ENCODE measurements around the gene WDR75.

Gene WDR75

GRCh38 chr2:189501487-189501886 is 60.2 kb downstream of the WDR75 start:
- TF ChIP-seq GATA3 (IDR thresholded peaks at IDR 0.05; ENCODE audit: low read depth, low read length) (no peak), GATA2 (IDR thresholded peaks at IDR 0.05; ENCODE audit: low read depth, low read length) (no peak)

GRCh38 chr2:189502714-189503113 is 61.4 kb downstream of the WDR75 start:
- TF ChIP-seq GATA2 (IDR thresholded peaks at IDR 0.05; ENCODE audit: low read depth, low read length) (no peak), GATA3 (IDR thresholded peaks at IDR 0.05; ENCODE audit: low read depth, low read length) (no peak)

- TF ChIP-seq GATA2 (IDR thresholded peaks at IDR 0.05; ENCODE audit: low read depth, low read length) (no peak), GATA3 (IDR thresholded peaks at IDR 0.05; ENCODE audit: low read depth, low read length) (no peak)
Measured at GRCh38 chr2:189504238-189504637, 63.0 kb downstream of the WDR75 start.

GRCh38 chr2:189505492-189505891 is 64.2 kb downstream of the WDR75 start:
- no peak for TF ChIP-seq GATA2 (IDR thresholded peaks at IDR 0.05; ENCODE audit: low read depth, low read length)

GRCh38 chr2:189506514-189506976 is 65.3 kb downstream of the WDR75 start:
- no peak for TF ChIP-seq GATA3 (IDR thresholded peaks at IDR 0.05; ENCODE audit: low read depth, low read length)
- TF ChIP-seq GATA2 (IDR thresholded peaks at IDR 0.05; ENCODE audit: low read depth, low read length), result no peak

GRCh38 chr2:189511210-189511959 is 70.1 kb downstream of the WDR75 start:
- no peak for TF ChIP-seq GATA2 (IDR thresholded peaks at IDR 0.05; ENCODE audit: low read depth, low read length)
- no peak for TF ChIP-seq GATA3 (IDR thresholded peaks at IDR 0.05; ENCODE audit: low read depth, low read length)

- TF ChIP-seq GATA2 (IDR thresholded peaks at IDR 0.05; ENCODE audit: low read depth, low read length), result no peak
- no peak for TF ChIP-seq GATA3 (IDR thresholded peaks at IDR 0.05; ENCODE audit: low read depth, low read length)
Measured at GRCh38 chr2:189511960-189512319, 70.7 kb downstream of the WDR75 start.

- TF ChIP-seq GATA3 (IDR thresholded peaks at IDR 0.05; ENCODE audit: low read depth, low read length), result no peak
- no peak for TF ChIP-seq GATA2 (IDR thresholded peaks at IDR 0.05; ENCODE audit: low read depth, low read length)
Measured at GRCh38 chr2:189512879-189513278, 71.6 kb downstream of the WDR75 start.

GRCh38 chr2:189514104-189514503 is 72.8 kb downstream of the WDR75 start:
- TF ChIP-seq GATA2 (IDR thresholded peaks at IDR 0.05; ENCODE audit: low read depth, low read length) (no peak), GATA3 (IDR thresholded peaks at IDR 0.05; ENCODE audit: low read depth, low read length) (no peak)

GRCh38 chr2:189515264-189515663 is 74.0 kb downstream of the WDR75 start:
- TF ChIP-seq GATA2 (IDR thresholded peaks at IDR 0.05; ENCODE audit: low read depth, low read length) (no peak), GATA3 (IDR thresholded peaks at IDR 0.05; ENCODE audit: low read depth, low read length) (no peak)

GRCh38 chr2:189516546-189516945 is 75.3 kb downstream of the WDR75 start:
- TF ChIP-seq GATA2 (IDR thresholded peaks at IDR 0.05; ENCODE audit: low read depth, low read length), result no peak
- no peak for TF ChIP-seq GATA3 (IDR thresholded peaks at IDR 0.05; ENCODE audit: low read depth, low read length)

- TF ChIP-seq GATA2 (IDR thresholded peaks at IDR 0.05; ENCODE audit: low read depth, low read length), result no peak
- no peak for TF ChIP-seq GATA3 (IDR thresholded peaks at IDR 0.05; ENCODE audit: low read depth, low read length)
Measured at GRCh38 chr2:189517847-189518535, 76.7 kb downstream of the WDR75 start.

- TF ChIP-seq GATA3 (IDR thresholded peaks at IDR 0.05; ENCODE audit: low read depth, low read length) (no peak), GATA2 (IDR thresholded peaks at IDR 0.05; ENCODE audit: low read depth, low read length) (no peak)
Measured at GRCh38 chr2:189519631-189520387, 78.5 kb downstream of the WDR75 start.

- no peak for TF ChIP-seq GATA3 (IDR thresholded peaks at IDR 0.05; ENCODE audit: low read depth, low read length)
- no peak for TF ChIP-seq GATA2 (IDR thresholded peaks at IDR 0.05; ENCODE audit: low read depth, low read length)
Measured at GRCh38 chr2:189521699-189522434, 80.6 kb downstream of the WDR75 start.
